Measurements from ENCODE around the gene OR1L6. TPM values are rescaled to one million over a fixed set of nuclear protein-coding genes. Genes with fewer than 3 reads are reported as not detected.

OR1L6 gene
- total and polyA plus RNA-seq, 11 donors, result not detected

GRCh38 chr9:122723690-122724089, 18.4 kb upstream of the OR1L6 start, which contains the start of gene OR1L4:
OR1L4 (plus strand) TSS chr9:122723990; CDS start chr9:122723990, 0 bp downstream.
- Histone ChIP-seq H3K4me3 (no peak within 1 kb of the TSS), H3K27me3 (no peaks in the 10 kb centered on the region), H3K4me1 (no peaks in the 10 kb centered on the region), H3K9me3 (peaks cover 0 to 93% (median 54%) of the 10 kb centered on the region in 12 donors), H3K36me3 (no peaks in the 10 kb centered on the region), H3K27ac (no peak within 1 kb of the TSS)
- TF ChIP-seq, protein P1, sequence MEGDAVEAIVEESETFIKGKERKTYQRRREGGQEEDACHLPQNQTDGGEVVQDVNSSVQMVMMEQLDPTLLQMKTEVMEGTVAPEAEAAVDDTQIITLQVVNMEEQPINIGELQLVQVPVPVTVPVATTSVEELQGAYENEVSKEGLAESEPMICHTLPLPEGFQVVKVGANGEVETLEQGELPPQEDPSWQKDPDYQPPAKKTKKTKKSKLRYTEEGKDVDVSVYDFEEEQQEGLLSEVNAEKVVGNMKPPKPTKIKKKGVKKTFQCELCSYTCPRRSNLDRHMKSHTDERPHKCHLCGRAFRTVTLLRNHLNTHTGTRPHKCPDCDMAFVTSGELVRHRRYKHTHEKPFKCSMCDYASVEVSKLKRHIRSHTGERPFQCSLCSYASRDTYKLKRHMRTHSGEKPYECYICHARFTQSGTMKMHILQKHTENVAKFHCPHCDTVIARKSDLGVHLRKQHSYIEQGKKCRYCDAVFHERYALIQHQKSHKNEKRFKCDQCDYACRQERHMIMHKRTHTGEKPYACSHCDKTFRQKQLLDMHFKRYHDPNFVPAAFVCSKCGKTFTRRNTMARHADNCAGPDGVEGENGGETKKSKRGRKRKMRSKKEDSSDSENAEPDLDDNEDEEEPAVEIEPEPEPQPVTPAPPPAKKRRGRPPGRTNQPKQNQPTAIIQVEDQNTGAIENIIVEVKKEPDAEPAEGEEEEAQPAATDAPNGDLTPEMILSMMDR (IDR thresholded peaks at IDR 0.05), result no peak
- 67 to 86% (median 81%) methylated on average over 1 of the region's 1 CpG for WGBS, 4 donors
- ATAC-seq (no peak), DNase-seq (no peak)
- intact Hi-C loops (cut with DNase I), result loop anchor here in 1 of 10 donors (2.0 kb wide), 1 partner anchor 27 kb away; no protein-coding TSS in a partner anchor

DNA sequence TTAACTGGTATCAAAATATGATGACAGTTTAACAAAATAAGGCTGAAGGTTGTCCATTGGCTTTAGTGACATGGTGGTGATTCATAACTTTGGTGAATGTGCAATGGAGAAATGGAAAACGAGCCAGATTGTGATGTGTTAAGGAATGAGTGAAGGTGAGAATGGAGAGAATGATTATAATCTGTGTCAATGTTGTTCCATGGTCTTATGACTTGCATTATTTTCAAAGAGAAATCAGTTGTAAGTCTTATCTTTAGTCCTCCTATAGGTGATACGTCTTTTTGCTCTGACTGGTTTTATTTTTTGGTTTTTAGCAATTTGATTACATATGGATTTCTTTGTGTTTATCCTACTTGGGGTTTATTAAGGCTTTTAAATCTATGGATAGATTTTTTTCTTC, 12.7 kb downstream of the OR1L6 start:
- no peaks in the 10 kb centered on the region for H3K27me3 ChIP-seq

DNA sequence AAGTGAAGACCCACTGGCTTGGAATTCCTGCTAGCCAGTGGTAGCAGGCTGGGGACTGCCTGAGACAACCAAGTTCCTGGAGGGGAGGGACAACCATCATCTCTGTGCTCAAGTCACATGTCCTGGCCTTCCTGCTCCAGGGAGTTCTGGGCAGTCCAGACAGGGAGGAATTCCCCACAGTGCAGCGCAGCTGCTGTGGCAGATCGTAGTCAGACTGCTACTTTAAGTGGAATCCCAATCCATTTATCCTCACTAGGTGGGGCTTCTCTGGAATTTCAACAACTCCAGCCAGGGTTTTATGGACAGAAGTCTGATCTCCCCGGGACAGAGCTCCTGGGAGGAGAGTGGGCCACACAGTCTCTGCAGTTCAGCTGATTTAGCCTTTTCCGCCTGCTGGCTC, 25.7 kb downstream of the OR1L6 start:
- Histone ChIP-seq H3K4me3 (no peak overlapping the region), H3K36me3 (no peaks in the 10 kb centered on the region), H3K4me1 (no peaks in the 10 kb centered on the region), H3K9me3 (peaks cover 0 to 53% (median 19%) of the 10 kb centered on the region in 12 donors), H3K27ac (no peak overlapping the region), H3K27me3 (no peaks in the 10 kb centered on the region)
- no peak for DNase-seq
- 62 to 80% (median 74%) methylated on average over 4 of the region's 4 CpGs for WGBS, 4 donors
- intact Hi-C loops (cut with DNase I), result no loop called here
- no peak for TF ChIP-seq POLR2A (IDR thresholded peaks at IDR 0.05)
- TF ChIP-seq, protein P1 (IDR thresholded peaks at IDR 0.05), result no peak
- ATAC-seq, result no peak

More for the DNA sequence above, 12.7 kb downstream of the OR1L6 start:
- Histone ChIP-seq H3K9me3 (peaks cover 0 to 36% (median 9%) of the 10 kb centered on the region in 12 donors), H3K36me3 (no peaks in the 10 kb centered on the region), H3K4me3 (no peak overlapping the region), H3K27ac (no peak overlapping the region), H3K4me1 (no peaks in the 10 kb centered on the region)
- intact Hi-C loops (cut with DNase I), result no loop called here
- ATAC-seq, result no peak
- DNase-seq, result no peak
- WGBS, 4 donors, result 30 to 40% (median 36%) methylated on average over 2 of the region's 2 CpGs
- TF ChIP-seq POLR2A (IDR thresholded peaks at IDR 0.05), result no peak
- TF ChIP-seq, protein P1 (IDR thresholded peaks at IDR 0.05), result no peak

DNA sequence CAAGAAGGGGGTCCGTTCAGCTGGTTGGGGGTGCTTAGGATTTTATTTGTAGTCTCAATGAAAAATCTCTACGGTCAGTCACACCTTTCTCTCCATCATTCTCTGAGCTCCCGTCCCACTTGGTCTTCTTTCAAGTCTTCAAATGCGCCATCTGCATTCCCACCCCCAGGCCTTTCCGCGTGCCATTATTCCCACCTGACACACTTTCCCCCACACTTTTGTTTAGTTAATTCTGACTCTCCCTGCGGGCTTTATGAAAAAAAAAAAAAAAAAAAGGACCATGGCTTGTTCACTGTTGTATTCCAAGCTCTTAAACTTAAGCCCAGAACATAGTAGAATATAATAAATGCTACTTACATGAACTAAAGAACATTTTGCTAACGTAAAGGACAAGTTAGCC, 34.9 kb downstream of the OR1L6 start:
- Histone ChIP-seq H3K9me3 (peaks cover 0 to 22% (median 0%) of the 10 kb centered on the region in 12 donors), H3K36me3 (no peaks in the 10 kb centered on the region), H3K4me3 (no peak overlapping the region), H3K4me1 (no peaks in the 10 kb centered on the region), H3K27ac (no peak overlapping the region), H3K27me3 (no peaks in the 10 kb centered on the region)
- WGBS, 4 donors, result 82 to 86% (median 84%) methylated on average over 8 of the region's 8 CpGs
- no peak for DNase-seq
- ATAC-seq, result no peak
- TF ChIP-seq, protein P1 (IDR thresholded peaks at IDR 0.05), result no peak
- no peak for TF ChIP-seq POLR2A (IDR thresholded peaks at IDR 0.05)
- intact Hi-C loops (cut with DNase I), result no loop called here
